ENCODE measurements around the gene PCDHGC5. TPM values are rescaled to one million over a fixed set of nuclear protein-coding genes. Genes with fewer than 3 reads are reported as not detected.
A peak's percentile ranks its signal among the peaks of the same experiment; 100 is the strongest.

Gene PCDHGC5
- total RNA-seq, 1 donor from 2014 or later = 1.3 TPM

- Mint-ChIP-seq H3K4me3 (ENCODE audit: low read depth) (peak within 1 kb of the TSS; percentile 92), H3K36me3 (ENCODE audit: insufficient read depth) (peaks cover 8% of the 10 kb centered on the region), H3K9me3 (ENCODE audit: low read depth) (peaks cover 6% of the 10 kb centered on the region), H3K27ac (peak within 1 kb of the TSS; percentile 95), H3K4me1 (ENCODE audit: low read depth) (peaks cover 7% of the 10 kb centered on the region), H3K27me3 (peaks cover 35% of the 10 kb centered on the region)
- no peak for TF ChIP-seq CTCF (IDR thresholded peaks at IDR 0.05; ENCODE audit: unreplicated experiment)
- peak; percentile 65 for DNase-seq (ENCODE audit: low spot score, unreplicated experiment)
Measured at GRCh38 chr5:141475625-141476131, 13.2 kb upstream of the PCDHGC5 start, which contains the start of gene PCDHGC3. Gene PCDHGC3, plus strand, starts transcription at chr5:141475966. Its CDS starts 151 bp downstream, at chr5:141476117.

- Mint-ChIP-seq H3K36me3 (ENCODE audit: insufficient read depth) (peaks cover 8% of the 10 kb centered on the region), H3K27me3 (peaks cover 35% of the 10 kb centered on the region), H3K27ac (peak overlapping the region; percentile 95), H3K9me3 (ENCODE audit: low read depth) (peaks cover 6% of the 10 kb centered on the region), H3K4me3 (ENCODE audit: low read depth) (peak overlapping the region; percentile 92), H3K4me1 (ENCODE audit: low read depth) (peaks cover 7% of the 10 kb centered on the region)
- TF ChIP-seq CTCF (IDR thresholded peaks at IDR 0.05; ENCODE audit: unreplicated experiment) = no peak
- DNase-seq (ENCODE audit: low spot score, unreplicated experiment) = no peak
Measured at GRCh38 chr5:141476132-141476911, 12.6 kb upstream of the PCDHGC5 start.

GRCh38 chr5:141477044-141477575, 11.8 kb upstream of the PCDHGC5 start:
- H3K4me1 Mint-ChIP-seq (ENCODE audit: low read depth) = peaks cover 7% of the 10 kb centered on the region
- no peak for TF ChIP-seq CTCF (IDR thresholded peaks at IDR 0.05; ENCODE audit: unreplicated experiment)
- peak overlapping the region; percentile 92 for H3K4me3 Mint-ChIP-seq (ENCODE audit: low read depth)
- H3K36me3 Mint-ChIP-seq (ENCODE audit: insufficient read depth) = peaks cover 8% of the 10 kb centered on the region
- H3K9me3 Mint-ChIP-seq (ENCODE audit: low read depth) = peaks cover 6% of the 10 kb centered on the region
- DNase-seq (ENCODE audit: low spot score, unreplicated experiment) = no peak
- peaks cover 35% of the 10 kb centered on the region for H3K27me3 Mint-ChIP-seq
- H3K27ac Mint-ChIP-seq = no peak overlapping the region

DNA sequence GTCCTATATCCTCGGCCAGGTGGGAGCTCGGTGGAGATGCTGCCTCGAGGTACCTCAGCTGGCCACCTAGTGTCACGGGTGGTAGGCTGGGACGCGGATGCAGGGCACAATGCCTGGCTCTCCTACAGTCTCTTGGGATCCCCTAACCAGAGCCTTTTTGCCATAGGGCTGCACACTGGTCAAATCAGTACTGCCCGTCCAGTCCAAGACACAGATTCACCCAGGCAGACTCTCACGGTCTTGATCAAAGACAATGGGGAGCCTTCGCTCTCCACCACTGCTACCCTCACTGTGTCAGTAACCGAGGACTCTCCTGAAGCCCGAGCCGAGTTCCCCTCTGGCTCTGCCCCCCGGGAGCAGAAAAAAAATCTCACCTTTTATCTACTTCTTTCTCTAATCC, 11.1 kb upstream of the PCDHGC5 start:
- Mint-ChIP-seq H3K9me3 (ENCODE audit: low read depth) (peaks cover 6% of the 10 kb centered on the region), H3K4me3 (ENCODE audit: low read depth) (peak overlapping the region; percentile 54), H3K4me1 (ENCODE audit: low read depth) (peaks cover 7% of the 10 kb centered on the region), H3K27me3 (peaks cover 35% of the 10 kb centered on the region), H3K36me3 (ENCODE audit: insufficient read depth) (peaks cover 8% of the 10 kb centered on the region), H3K27ac (no peak overlapping the region)
- DNase-seq (ENCODE audit: low spot score, unreplicated experiment) = no peak
- TF ChIP-seq CTCF (IDR thresholded peaks at IDR 0.05; ENCODE audit: unreplicated experiment) = no peak

DNA sequence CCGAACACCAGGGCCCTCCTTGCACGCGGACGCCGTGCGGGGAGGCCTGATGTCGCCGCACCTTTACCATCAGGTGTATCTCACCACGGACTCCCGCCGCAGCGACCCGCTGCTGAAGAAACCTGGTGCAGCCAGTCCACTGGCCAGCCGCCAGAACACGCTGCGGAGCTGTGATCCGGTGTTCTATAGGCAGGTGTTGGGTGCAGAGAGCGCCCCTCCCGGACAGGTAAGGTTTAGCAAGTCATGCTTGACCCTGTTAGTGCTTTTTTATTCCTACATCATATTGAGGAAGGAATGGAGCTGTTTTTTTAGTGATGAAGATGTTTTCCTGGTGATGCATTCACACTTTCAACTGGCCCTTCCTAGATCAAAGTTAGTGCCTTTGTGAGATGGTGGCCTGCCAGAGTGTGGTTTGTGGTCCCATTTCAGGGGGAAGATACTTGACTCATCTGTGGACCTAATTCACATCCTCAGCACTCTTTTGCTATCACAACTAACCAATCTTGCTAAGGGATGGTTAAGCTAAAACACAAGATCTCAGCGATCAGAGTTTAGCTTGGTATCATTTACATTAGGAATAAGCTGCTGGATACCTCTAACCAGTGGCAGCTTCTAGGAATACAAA, 10.4 kb upstream of the PCDHGC5 start:
- Mint-ChIP-seq H3K27ac (no peak overlapping the region), H3K27me3 (peaks cover 34% of the 10 kb centered on the region), H3K4me3 (ENCODE audit: low read depth) (peak overlapping the region; percentile 54), H3K36me3 (ENCODE audit: insufficient read depth) (peaks cover 8% of the 10 kb centered on the region), H3K9me3 (ENCODE audit: low read depth) (peaks cover 6% of the 10 kb centered on the region), H3K4me1 (ENCODE audit: low read depth) (peaks cover 11% of the 10 kb centered on the region)
- peak; percentile 60 for TF ChIP-seq CTCF (IDR thresholded peaks at IDR 0.05; ENCODE audit: unreplicated experiment)
- DNase-seq (ENCODE audit: low spot score, unreplicated experiment) = no peak

All from progenitor cell of endocrine pancreas (in vitro differentiated cells).